PC-9 (cell line): ENCODE data around the gene WBP1L. TPM values are rescaled to one million over a fixed set of nuclear protein-coding genes. Genes with fewer than 3 reads are reported as not detected.

ENCODE experiments used
- BruUV-seq: library from RNA; stranded (reverse); fragments of 400-500 nt; replicated peaks from 2 replicates; lab custom pipeline; 2021; lab: Mats Ljungman, UMichigan
- CTCF ChIA-PET: fragments of 300-600 bp; sonication (Branson Sonifier 250); formaldehyde crosslinking; loops from one replicate; lab custom pipeline; 2022; ENCODE audit warnings: antibody characterized with exemption; lab: Charles Lee
- POLR2A ChIA-PET: fragments of 300-600 bp; sonication (Branson Sonifier 250); formaldehyde crosslinking; loops from one replicate; lab custom pipeline; 2022; ENCODE audit warnings: antibody characterized with exemption; ENCODE audit not compliant: unreplicated experiment; lab: Charles Lee
- DNase-seq, 2 experiments: peaks; one replicate each; pipeline versions ENCODE4 v3.0.0 to v3.0.0-alpha.2; 2015 to 2022; ENCODE audit warnings: mixed read lengths in 1 of 2
- H2AFZ ChIP-seq: fragments of 200-600 bp; sonication (generic); 2 replicates; pipeline ENCODE4 v1.8.1; 2017; ENCODE audit warnings: antibody characterized with exemption
- H3F3A ChIP-seq: fragments of 200-600 bp; sonication (generic); 2 replicates; pipeline ENCODE4 v1.8.1; 2017; ENCODE audit warnings: antibody characterized with exemption, mild to moderate bottlenecking, low read depth; ENCODE audit not compliant: insufficient read depth
- H3K27ac ChIP-seq: fragments of 200-600 bp; sonication (generic); 2 replicates; pipeline ENCODE4 v1.6.1; 2016; ENCODE audit warnings: mixed run types
- H3K27me3 ChIP-seq: fragments of 200-600 bp; sonication (generic); 2 replicates; pipeline ENCODE4 v1.6.1; 2016; ENCODE audit warnings: low read depth, mixed run types; ENCODE audit not compliant: insufficient read depth
- H3K36me3 ChIP-seq: fragments of 200-600 bp; sonication (generic); 2 replicates; pipeline ENCODE4 v1.6.1; 2016; ENCODE audit warnings: low read depth, mixed run types
- H3K4me1 ChIP-seq: fragments of 200-600 bp; sonication (generic); replicated peaks from 2 replicates; pipeline ENCODE4 v1.6.1; 2016; ENCODE audit warnings: mixed run types; ENCODE audit not compliant: insufficient read depth
- H3K4me2 ChIP-seq: fragments of 200-600 bp; sonication (generic); 2 replicates; pipeline ENCODE4 v1.6.1; 2017; ENCODE audit warnings: mixed run types
- H3K4me3 ChIP-seq: fragments of 200-600 bp; sonication (generic); 2 replicates; pipeline ENCODE4 v1.6.1; 2016; ENCODE audit warnings: mixed run types
- H3K79me2 ChIP-seq: fragments of 200-600 bp; sonication (generic); 2 replicates; pipeline ENCODE4 v1.6.1; 2017; ENCODE audit warnings: low read depth, mixed run types
- H3K9me2 ChIP-seq: fragments of 200-600 bp; sonication (generic); 2 replicates; pipeline ENCODE4 v1.8.1; 2017; ENCODE audit warnings: mild to moderate bottlenecking; ENCODE audit not compliant: insufficient read depth
- H3K9me3 ChIP-seq: fragments of 200-600 bp; sonication (generic); 2 replicates; pipeline ENCODE4 v1.8.1; 2016; ENCODE audit warnings: low read depth; ENCODE audit not compliant: insufficient read depth
- H4K20me1 ChIP-seq: fragments of 200-600 bp; sonication (generic); 2 replicates; pipeline ENCODE4 v1.8.1; 2017; ENCODE audit not compliant: insufficient read depth
- CTCF ChIP-seq: fragments of 200-600 bp; sonication (generic); conservative IDR thresholded peaks from 2 replicates; pipeline ENCODE4 v1.6.1; 2017; ENCODE audit warnings: mixed run types, antibody characterized with exemption, mild to moderate bottlenecking, moderate library complexity
- EZH2 ChIP-seq: fragments of 200-600 bp; sonication (generic); IDR thresholded peaks from 2 replicates; pipeline ENCODE4 v1.8.0; 2017; ENCODE audit warnings: antibody characterized with exemption, low read depth
- intact Hi-C: fragments of 100-400 bp; cut with micrococcal nuclease; formaldehyde crosslinking; loops from one replicate; pipeline ENCODE4 v1.10.0; 2022; ENCODE audit not compliant: unreplicated experiment
- total RNA-seq: library from RNA; stranded (reverse); gene quantifications from 2 replicates; pipeline ENCODE4 v1.2.3, GENCODE V29; 2021

WBP1L gene
- total RNA-seq, 1 experiment from 2014 or later, result 19.7 TPM

DNA sequence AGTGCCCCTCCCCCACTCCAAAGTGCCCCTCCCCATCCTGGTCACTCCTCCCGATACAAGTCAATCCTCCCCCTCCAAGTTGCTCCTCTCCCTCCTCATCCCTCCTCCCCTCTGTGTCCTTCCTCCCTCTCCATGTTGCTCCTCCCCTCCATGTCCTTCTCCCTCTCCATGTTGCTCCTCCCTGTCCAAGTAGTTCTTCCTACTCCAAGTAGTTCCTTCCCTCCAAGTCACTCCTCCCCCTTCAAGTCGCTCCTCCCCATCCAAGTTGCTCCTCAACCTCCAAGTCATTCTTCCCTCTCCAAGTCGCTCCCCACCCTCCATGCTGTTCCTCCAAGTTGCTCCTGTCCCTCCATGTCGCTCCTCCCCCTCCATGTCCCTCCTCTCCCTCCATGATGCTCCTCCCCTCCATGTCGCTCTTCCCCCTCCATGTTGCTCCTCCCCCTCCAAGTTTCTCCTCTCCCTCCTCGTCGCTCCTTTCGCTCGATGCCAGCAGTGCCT lies 8.6 kb upstream of the WBP1L start:
- intact Hi-C loops, result no loop called here
- H4K20me1 ChIP-seq, result no peaks in the 10 kb centered on the region
- TF ChIP-seq CTCF (no peak), EZH2 (no peak)
- no peak overlapping the region for H2AFZ ChIP-seq
- H3K4me2 ChIP-seq, result no peak overlapping the region
- ChIA-PET CTCF (no interaction called here), POLR2A (no interaction called here)
- no peaks in the 10 kb centered on the region for H3K9me3 ChIP-seq
- H3K4me1 ChIP-seq, result no peaks in the 10 kb centered on the region
- no peaks in the 10 kb centered on the region for H3K36me3 ChIP-seq
- no TSS peak for BruUV-seq
- H3K9me2 ChIP-seq, result no peaks in the 10 kb centered on the region
- no peaks in the 10 kb centered on the region for H3K27me3 ChIP-seq
- no peak for DNase-seq
- no peak overlapping the region for H3K27ac ChIP-seq
- no peak overlapping the region for H3K4me3 ChIP-seq
- peaks cover 3% of the 10 kb centered on the region; the same call in 1 of the 2 replicates for H3F3A ChIP-seq
- H3K79me2 ChIP-seq, result no peaks in the 10 kb centered on the region

- Histone ChIP-seq H3K4me1 (0 out of 2 replicates have a peak, but pooled peaks cover 5% of the 10 kb centered on the region), H4K20me1 (no peaks in the 10 kb centered on the region), H3K4me2 (no peak overlapping the region), H3K36me3 (no peaks in the 10 kb centered on the region), H3K9me3 (no peaks in the 10 kb centered on the region), H3K27me3 (no peaks in the 10 kb centered on the region), H3K9me2 (no peaks in the 10 kb centered on the region), H2AFZ (no peak overlapping the region), H3F3A (peaks cover 3% of the 10 kb centered on the region; the same call in 1 of the 2 replicates), H3K79me2 (no peaks in the 10 kb centered on the region), H3K27ac (no peak overlapping the region), H3K4me3 (no peak overlapping the region)
- intact Hi-C loops, result no loop called here
- DNase-seq, result no peak
- ChIA-PET CTCF (no interaction called here), POLR2A (interaction anchor here (0.6 kb wide), 1 partner anchor 179 kb away, joined by 8 read pairs; the partner anchor contains the start of gene CNNM2)
- no TSS peak for BruUV-seq
- TF ChIP-seq CTCF (no peak), EZH2 (no peak)
These were observed 5.0 kb upstream of the WBP1L start for GRCh38 chr10:102738692-102739121.

GRCh38 chr10:102740229-102740628 lies 3.5 kb upstream of the WBP1L start:
- CTCF ChIA-PET, result no interaction called here
- Histone ChIP-seq H3K4me3 (no peak overlapping the region), H3K9me2 (no peaks in the 10 kb centered on the region), H3K4me2 (no peak overlapping the region), H3K27me3 (no peaks in the 10 kb centered on the region), H3K27ac (no peak overlapping the region), H3F3A (peaks cover 3% of the 10 kb centered on the region; the same call in 1 of the 2 replicates), H3K79me2 (peaks cover 13% of the 10 kb centered on the region), H3K4me1 (0 out of 2 replicates have a peak, but pooled peaks cover 11% of the 10 kb centered on the region), H3K9me3 (no peaks in the 10 kb centered on the region), H2AFZ (no peak overlapping the region), H4K20me1 (no peaks in the 10 kb centered on the region), H3K36me3 (no peaks in the 10 kb centered on the region)
- POLR2A ChIA-PET, result interaction anchor here (0.5 kb wide), 1 partner anchor 446 kb away, joined by 4 read pairs; no protein-coding TSS in a partner anchor
- intact Hi-C loops, result loop anchor here (2.0 to 5.0 kb wide), 2 partner anchors 77 to 173 kb away; no protein-coding TSS in a partner anchor
- BruUV-seq, result no TSS peak
- TF ChIP-seq EZH2 (no peak), CTCF (no peak)
- no peak for DNase-seq
